HFF-Myc (cell line): Measurements from ENCODE around the gene KIR2DL3.
"Not testable (repeated sequence)": the region's sequence is repeated elsewhere in the genome, so short reads cannot be mapped to it uniquely, and the experiment has no call there.

Experiments
- DNase-seq: peaks from one replicate; pipeline ENCODE4 v3.0.0-alpha.2; 2011; ENCODE audit warnings: low read depth; ENCODE audit errors: extremely low read depth
- H3K4me3 ChIP-seq: replicated peaks from 2 replicates; pipeline ENCODE4 v1.5.1; 2011; ENCODE audit warnings: low read depth, mild to moderate bottlenecking, control low read depth, low read length
- CTCF ChIP-seq: IDR thresholded peaks from 2 replicates; pipeline ENCODE4 v1.5.1; 2012; ENCODE audit warnings: mild to moderate bottlenecking, low read depth, low read length, control low read depth; ENCODE audit errors: missing control alignments

The KIR2DL3 gene

GRCh38 chr19:54738306-54738705, at the start of gene KIR2DL3:
Gene KIR2DL3, plus strand, starts transcription at chr19:54738513. Its CDS starts 33 bp downstream, at chr19:54738546.
- H3K4me3 ChIP-seq, DNase-seq: not testable (repeated sequence)

GRCh38 chr19:54691582-54692297, 46.6 kb upstream of the KIR2DL3 start:
- no peak for TF ChIP-seq CTCF
- DNase-seq = no peak
- no peak overlapping the region for H3K4me3 ChIP-seq

- H3K4me3 ChIP-seq = no peak overlapping the region
- no peak for TF ChIP-seq CTCF
- no peak for DNase-seq
These were observed 46.1 kb upstream of the KIR2DL3 start for GRCh38 chr19:54692298-54692615.

- no peak for DNase-seq
- no peak overlapping the region for H3K4me3 ChIP-seq
- no peak for TF ChIP-seq CTCF
These were observed 43.7 kb upstream of the KIR2DL3 start for GRCh38 chr19:54694648-54695047.

- DNase-seq = no peak
- TF ChIP-seq CTCF = no peak
- no peak overlapping the region for H3K4me3 ChIP-seq
These were observed 42.2 kb upstream of the KIR2DL3 start for GRCh38 chr19:54696117-54696548.

- no peak for TF ChIP-seq CTCF
- H3K4me3 ChIP-seq = no peak overlapping the region
- DNase-seq = no peak
These were observed 41.5 kb upstream of the KIR2DL3 start for GRCh38 chr19:54696766-54697165.

- not testable (repeated sequence) for H3K4me3 ChIP-seq, DNase-seq
These were observed 40.6 kb upstream of the KIR2DL3 start for GRCh38 chr19:54697716-54698115.

GRCh38 chr19:54704928-54705327, 33.4 kb upstream of the KIR2DL3 start:
- no peak overlapping the region for H3K4me3 ChIP-seq
- no peak for TF ChIP-seq CTCF
- no peak for DNase-seq
